ENCODE measurements around the gene ATP6V0A4.

DNA sequence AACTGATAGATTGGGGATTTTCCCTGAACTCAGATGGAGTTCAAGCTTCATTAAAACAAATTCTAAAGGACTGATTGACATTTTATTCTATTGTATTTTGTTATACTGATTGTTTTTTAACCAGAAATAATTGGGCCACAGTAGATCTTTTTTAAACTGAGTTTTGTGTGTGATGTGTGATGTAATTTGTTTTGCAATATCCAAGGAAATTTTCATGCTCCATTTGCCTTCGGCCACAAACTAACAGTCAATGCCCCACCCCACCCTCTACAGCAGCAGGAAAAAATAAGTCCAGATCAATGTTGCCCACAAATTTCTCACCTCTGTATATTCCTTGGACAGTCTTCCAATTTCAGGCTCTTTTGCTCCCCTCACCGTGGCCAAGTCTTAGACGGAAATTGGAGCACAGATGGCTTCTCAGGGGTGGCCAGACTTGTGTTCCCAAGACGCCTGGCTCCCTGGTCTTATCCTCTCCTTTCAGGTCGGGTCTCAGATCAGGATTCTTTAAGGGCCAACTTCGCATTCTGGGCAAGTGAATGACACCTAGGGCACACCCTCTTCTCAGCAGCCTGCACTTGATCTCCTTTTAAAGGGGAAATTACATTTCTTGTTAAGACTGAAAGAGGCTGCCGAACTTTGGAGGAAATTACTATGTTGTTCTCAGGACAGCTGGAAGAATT lies 97.0 kb downstream of the ATP6V0A4 start, which contains the start of gene SVOPL:
- TF ChIP-seq, protein P1, sequence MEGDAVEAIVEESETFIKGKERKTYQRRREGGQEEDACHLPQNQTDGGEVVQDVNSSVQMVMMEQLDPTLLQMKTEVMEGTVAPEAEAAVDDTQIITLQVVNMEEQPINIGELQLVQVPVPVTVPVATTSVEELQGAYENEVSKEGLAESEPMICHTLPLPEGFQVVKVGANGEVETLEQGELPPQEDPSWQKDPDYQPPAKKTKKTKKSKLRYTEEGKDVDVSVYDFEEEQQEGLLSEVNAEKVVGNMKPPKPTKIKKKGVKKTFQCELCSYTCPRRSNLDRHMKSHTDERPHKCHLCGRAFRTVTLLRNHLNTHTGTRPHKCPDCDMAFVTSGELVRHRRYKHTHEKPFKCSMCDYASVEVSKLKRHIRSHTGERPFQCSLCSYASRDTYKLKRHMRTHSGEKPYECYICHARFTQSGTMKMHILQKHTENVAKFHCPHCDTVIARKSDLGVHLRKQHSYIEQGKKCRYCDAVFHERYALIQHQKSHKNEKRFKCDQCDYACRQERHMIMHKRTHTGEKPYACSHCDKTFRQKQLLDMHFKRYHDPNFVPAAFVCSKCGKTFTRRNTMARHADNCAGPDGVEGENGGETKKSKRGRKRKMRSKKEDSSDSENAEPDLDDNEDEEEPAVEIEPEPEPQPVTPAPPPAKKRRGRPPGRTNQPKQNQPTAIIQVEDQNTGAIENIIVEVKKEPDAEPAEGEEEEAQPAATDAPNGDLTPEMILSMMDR (IDR thresholded peaks at IDR 0.05): no peak
- no peak for TF ChIP-seq POLR2A (IDR thresholded peaks at IDR 0.05)
